Right lobe of liver (tissue), 6 donors: ENCODE measurements around the gene SPSB3. TPM values are rescaled to one million over a fixed set of nuclear protein-coding genes. Genes with fewer than 3 reads are reported as not detected.

Experiments
- ATAC-seq, 4 donors: fragments of 200-7000 bp; cut with Tn5 transposase; one replicate each; pipeline ENCODE4 v1.9.1; 2020; ENCODE audit warnings: mild to moderate bottlenecking in 4 of 4, moderate library complexity in 4 of 4
- DNase-seq, 3 donors: peaks; one replicate each; pipeline ENCODE4 v3.0.0-alpha.2; 2020
- H3K27ac ChIP-seq, 3 donors: fragments of 200-600 bp; one replicate each; pipeline ENCODE4 v1.8.0; 2022
- H3K27me3 ChIP-seq, 2 donors: fragments of 200-600 bp; one replicate each; pipeline ENCODE4 v1.8.0; 2022
- H3K36me3 ChIP-seq, 4 donors: fragments of 200-600 bp; sonication (generic) in 1 of 4; one replicate each; pipeline versions ENCODE4 v1.5.1 to v1.8.0; 2017 to 2022; ENCODE audit warnings: control low read depth in 1 of 4
- H3K4me1 ChIP-seq, 4 donors: fragments of 200-600 bp; sonication (generic) in 1 of 4; one replicate each; pipeline versions ENCODE4 v1.5.1 to v1.8.0; 2017 to 2022; ENCODE audit warnings: control low read depth in 1 of 4
- H3K4me3 ChIP-seq, 3 donors: fragments of 200-600 bp; one replicate each; pipeline ENCODE4 v1.8.0; 2022
- H3K9me3 ChIP-seq, 4 donors: fragments of 200-600 bp; sonication (generic) in 1 of 4; one replicate each; pipeline versions ENCODE4 v1.5.1 to v1.8.0; 2017 to 2022; ENCODE audit warnings: control low read depth in 1 of 4
- CTCF ChIP-seq, 4 donors: fragments of 200-600 bp in 3 of 4; fragments of 450-650 bp in 1 of 4; IDR thresholded peaks; one replicate each; pipeline versions ENCODE4 v1.5.1 to v1.8.0; 2016 to 2022; ENCODE audit warnings: antibody characterized with exemption in 4 of 4, mild to moderate bottlenecking in 2 of 4
- POLR2A ChIP-seq: fragments of 450-650 bp; IDR thresholded peaks from one replicate; pipeline ENCODE4 v1.6.1; 2017; ENCODE audit warnings: antibody characterized with exemption, mild to moderate bottlenecking
- WGBS: methylation state at CpG from one replicate; pipeline ENCODE4 v1.1.6; 2018; ENCODE audit warnings: low coverage, low lambda C conversion rate; ENCODE audit not compliant: insufficient coverage; ENCODE audit errors: missing lambda C conversion rate; 5-methylcytosine and 5-hydroxymethylcytosine counted together
- intact Hi-C, 2 donors: fragments of 100-400 bp; cut with DNase I; formaldehyde crosslinking; loops; one replicate each; pipeline versions ENCODE4 v1.11.2 to v1.14.1; 2022
- total RNA-seq, 6 experiments: library from RNA; depleted of rRNA in 2 of 6; stranded (reverse); fragments of >200 nt in 2 of 6; fragmentation: NEBNext Ultra II Directional in 3 of 6; extraction: Animal tissue kit (Norgen Biotek cat#: 25700) in 3 of 6; gene quantifications; one replicate each; pipeline versions ENCODE4 v1.1.0 to v1.2.4, GENCODE V29; 2016 to 2023
- donor health status: DM: no; HTN: yes; CAD: no.
- donor health status: DM: no; HTN: no; CAD: no.
- donor health status: DM: no; HTN: no; CAD: no.
- donor health status: DM: no; HTN: yes; CAD: no.
- donor health status: DM: no; HTN: yes; CAD: no.

SPSB3 gene
- total RNA-seq, 6 experiments from 2014 or later: 18.6 to 42.5 (median 34.5) TPM

GRCh38 chr16:1754204-1754603, 28.2 kb downstream of the SPSB3 start:
- TF ChIP-seq CTCF (IDR thresholded peaks at IDR 0.05) (no peak), POLR2A (no peak)
- DNase-seq (no peak), ATAC-seq (no peak)
- Histone ChIP-seq H3K27me3 (no peaks in the 10 kb centered on the region), H3K36me3 (peaks cover 0 to 21% (median 5%) of the 10 kb centered on the region in 4 donors), H3K27ac (no peak overlapping the region), H3K9me3 (no peaks in the 10 kb centered on the region), H3K4me1 (no peaks in the 10 kb centered on the region), H3K4me3 (no peak overlapping the region)
- intact Hi-C loops: no loop called here
- 92% methylated on average over 6 of the region's 12 CpGs for WGBS

- 95% methylated on average over 6 of the region's 14 CpGs for WGBS
- DNase-seq (no peak), ATAC-seq (no peak)
- Histone ChIP-seq H3K27ac (no peak overlapping the region), H3K4me1 (no peaks in the 10 kb centered on the region), H3K9me3 (no peaks in the 10 kb centered on the region), H3K36me3 (peaks cover 0 to 34% (median 12%) of the 10 kb centered on the region in 4 donors), H3K27me3 (no peaks in the 10 kb centered on the region), H3K4me3 (no peak overlapping the region)
- intact Hi-C loops: no loop called here
- no peak for TF ChIP-seq CTCF (IDR thresholded peaks at IDR 0.05)
- TF ChIP-seq POLR2A: no peak
These were observed 29.5 kb downstream of the SPSB3 start for GRCh38 chr16:1752853-1753252.

- DNase-seq (no peak), ATAC-seq (no peak)
- peaks cover 0 to 39% (median 13%) of the 10 kb centered on the region in 4 donors for H3K36me3 ChIP-seq
- H3K4me3 ChIP-seq: no peak overlapping the region
- TF ChIP-seq POLR2A: no peak
- H3K27me3 ChIP-seq: no peaks in the 10 kb centered on the region
- intact Hi-C loops: no loop called here
- H3K27ac ChIP-seq: no peak overlapping the region
- no peaks in the 10 kb centered on the region for H3K9me3 ChIP-seq
- no peaks in the 10 kb centered on the region for H3K4me1 ChIP-seq
- no CpG with 5 or more reads among the region's 16 CpGs for WGBS
These were observed 30.4 kb downstream of the SPSB3 start for GRCh38 chr16:1751946-1752345.

GRCh38 chr16:1749152-1750117, 32.9 kb downstream of the SPSB3 start:
- intact Hi-C loops: no loop called here
- no peak overlapping the region for H3K4me3 ChIP-seq
- ATAC-seq (no peak), DNase-seq (peak in 2 of 3 donors; percentile 8 to 42)
- WGBS: 94% methylated on average over 17 of the region's 29 CpGs
- TF ChIP-seq POLR2A: no peak
- no peak for TF ChIP-seq CTCF (IDR thresholded peaks at IDR 0.05)
- H3K36me3 ChIP-seq: peaks cover 0 to 38% (median 14%) of the 10 kb centered on the region in 4 donors
- H3K4me1 ChIP-seq: no peaks in the 10 kb centered on the region
- H3K9me3 ChIP-seq: no peaks in the 10 kb centered on the region
- H3K27me3 ChIP-seq: no peaks in the 10 kb centered on the region
- H3K27ac ChIP-seq: no peak overlapping the region

GRCh38 chr16:1747934-1748333, 34.4 kb downstream of the SPSB3 start:
- Histone ChIP-seq H3K4me3 (no peak overlapping the region), H3K9me3 (no peaks in the 10 kb centered on the region), H3K27me3 (no peaks in the 10 kb centered on the region), H3K36me3 (peaks cover 0 to 46% (median 16%) of the 10 kb centered on the region in 4 donors), H3K4me1 (no peaks in the 10 kb centered on the region), H3K27ac (no peak overlapping the region)
- intact Hi-C loops: no loop called here
- 92% methylated on average over 2 of the region's 11 CpGs for WGBS
- TF ChIP-seq POLR2A (no peak), CTCF (IDR thresholded peaks at IDR 0.05) (no peak)
- ATAC-seq: no peak
- peak in 2 of 3 donors; percentile 29 to 40 for DNase-seq
